K562 (cell line): ENCODE data around the gene PDE11A. TPM values are rescaled to one million over a fixed set of nuclear protein-coding genes. Genes with fewer than 3 reads are reported as not detected.

Source experiments
- AFF1 ChIP-seq, 2 experiments: fragments of 450-650 bp; IDR thresholded peaks; 2 replicates each; pipeline ENCODE4 v1.6.1; 2018; ENCODE audit warnings: mild to moderate bottlenecking in 2 of 2, low read depth in 1 of 2; ENCODE audit not compliant: partially characterized antibody in 2 of 2
- ELF4 ChIP-seq: fragments of 450-650 bp; formaldehyde crosslinking; IDR thresholded peaks from 2 replicates; pipeline ENCODE4 v1.4.0; 2022; ENCODE audit warnings: missing genetic modification characterization
- HES1 ChIP-seq: fragments of 450-650 bp; IDR thresholded peaks from 2 replicates; pipeline ENCODE4 v1.6.1; 2016; ENCODE audit warnings: low read depth, mild to moderate bottlenecking, moderate library complexity
- MBD1 ChIP-seq: fragments of 250-450 bp; sonication (Bioruptor Pico); IDR thresholded peaks from 2 replicates; pipeline ENCODE4 v1.8.0; 2022; ENCODE audit warnings: inconsistent platforms
- MEIS2 ChIP-seq: fragments of 450-650 bp; IDR thresholded peaks from 2 replicates; pipeline ENCODE4 v1.6.1; 2014; ENCODE audit warnings: mild to moderate bottlenecking; ENCODE audit not compliant: partially characterized antibody
- PRDM10 ChIP-seq: fragments of 450-650 bp; IDR thresholded peaks from 2 replicates; pipeline ENCODE4 v1.6.1; 2018; ENCODE audit not compliant: partially characterized antibody
- RB1 ChIP-seq: fragments of 450-650 bp; IDR thresholded peaks from 2 replicates; pipeline ENCODE4 v1.6.1; 2017; ENCODE audit warnings: low read depth, mild to moderate bottlenecking
- RERE ChIP-seq: sonication (generic); formaldehyde crosslinking; IDR thresholded peaks from 2 replicates; pipeline ENCODE4 v1.8.0; 2023; ENCODE audit warnings: missing genetic modification reagents, mild to moderate bottlenecking, borderline replicate concordance
- SRSF3 ChIP-seq: fragments of 200-400 bp; formaldehyde crosslinking; IDR thresholded peaks from 2 replicates; pipeline ENCODE4 v1.6.1; 2016; ENCODE audit warnings: mild to moderate bottlenecking, low read length, moderate library complexity; ENCODE audit not compliant: insufficient read depth
- polyA plus RNA-seq, 8 experiments: library from polyadenylated mRNA; depleted of rRNA in 4 of 8; stranded (reverse) in 5 of 8; unstranded in 3 of 8; fragments of >200 nt; fragmentation: Nextera tagmentation in 2 of 8; fragmentation: Illumina TruSeq in 1 of 8; extraction: Ambion mirVana in 2 of 8; extraction: Trizol in 1 of 8; gene quantifications; 2 replicates each; pipeline versions ENCODE4 v1.2.1 to v1.2.3, GENCODE V29; 2011 to 2014; ENCODE audit warnings: inconsistent platforms in 1 of 8, missing spikeins in 1 of 8
- total RNA-seq, 7 experiments: library from RNA; depleted of rRNA in 6 of 7; stranded (reverse); fragments of >200 nt in 6 of 7; fragmentation: Illumina TruSeq in 2 of 7; extraction: Trizol in 2 of 7; gene quantifications; 2 replicates each; pipeline versions ENCODE4 v1.2.1 to v1.2.3, GENCODE V29; 2011 to 2021; ENCODE audit warnings: low replicate concordance in 1 of 7

PDE11A gene
- total and polyA plus RNA-seq, 9 of the 15 experiments (the other 6 are each of a cell fraction or from before 2014, with no cell fraction given): 3.2 to 22.1 (median 5.7) TPM

DNA sequence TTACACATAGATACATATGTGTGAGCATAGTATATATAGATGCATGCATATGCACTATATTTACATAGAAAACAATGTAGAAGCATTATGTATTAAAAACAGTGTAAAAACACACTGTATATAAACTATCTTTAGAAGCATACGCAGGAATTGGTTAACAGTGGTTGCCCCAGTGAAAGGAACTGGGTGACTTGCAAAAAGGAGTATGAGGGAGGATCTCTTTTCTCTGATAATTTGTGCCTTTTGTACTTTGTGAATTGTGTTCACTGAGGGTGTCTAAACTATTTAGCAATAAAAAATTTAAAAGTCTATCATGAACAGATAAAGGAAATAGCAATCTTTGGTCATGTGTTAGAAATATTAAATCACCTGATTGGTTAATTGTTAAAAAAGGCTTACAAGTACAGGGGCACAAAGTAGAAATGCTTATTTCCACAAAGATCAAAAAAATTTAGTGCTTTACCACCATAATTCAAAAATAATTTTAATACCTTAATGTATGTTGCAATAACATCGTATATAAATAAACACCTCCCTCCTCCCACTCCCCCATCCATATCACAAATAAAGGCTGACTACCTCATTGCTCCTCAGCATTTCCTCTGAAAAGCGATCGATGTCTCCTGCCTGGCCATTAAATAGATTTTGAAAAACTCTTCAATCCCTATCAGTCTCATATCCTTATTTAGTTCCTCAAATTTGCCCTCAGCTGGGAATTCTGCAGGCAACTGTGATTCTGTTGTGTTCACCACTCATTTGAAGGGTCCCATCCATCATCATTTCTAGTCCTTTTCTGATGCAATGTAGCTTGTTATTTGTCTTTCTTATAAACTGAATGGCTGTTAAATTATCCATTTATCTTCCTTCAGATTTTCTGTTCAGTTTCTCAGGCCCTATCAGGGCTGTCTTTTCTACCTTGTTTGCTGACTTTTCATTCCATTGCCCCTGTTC is 422.7 kb downstream of the PDE11A start (continued):
- TF ChIP-seq MEIS2 (peak; percentile 47), PRDM10 (no peak), SRSF3 (no peak), RB1 (no peak), AFF1 (IDR thresholded peaks at IDR 0.05; ENCODE audit: low read depth in 1 of 2, partially characterized antibody in 2 of 2) (no peak), ELF4 (CRISPR knock-in tag) (no peak), RERE (CRISPR knock-in tag) (no peak), HES1 (no peak), MBD1 (0 out of 2 replicates have a peak, but pooled peaks have one; percentile 24)
